Rectal smooth muscle tissue (tissue), 1 donor: ENCODE data around the gene DIP2C.

Source experiments
- H3K27ac ChIP-seq: one replicate; pipeline ENCODE4 v1.7.0; 2013; ENCODE audit warnings: low read depth, low read length, inconsistent platforms
- H3K27me3 ChIP-seq: one replicate; pipeline ENCODE4 v1.7.0; 2013; ENCODE audit warnings: low read length; ENCODE audit not compliant: control insufficient read depth, insufficient read depth
- H3K36me3 ChIP-seq: one replicate; pipeline ENCODE4 v1.7.0; 2013; ENCODE audit warnings: low read length; ENCODE audit not compliant: control insufficient read depth, insufficient read depth
- H3K4me1 ChIP-seq: one replicate; pipeline ENCODE4 v1.7.0; 2013; ENCODE audit warnings: low read length; ENCODE audit not compliant: control insufficient read depth, insufficient read depth
- H3K4me3 ChIP-seq: one replicate; pipeline ENCODE4 v1.7.0; 2013; ENCODE audit warnings: low read length
- H3K9ac ChIP-seq: one replicate; pipeline ENCODE4 v1.7.0; 2013; ENCODE audit warnings: low read length

The DIP2C gene

GRCh38 chr10:621981-622740 lies 67.3 kb downstream of the DIP2C start:
- no peaks in the 10 kb centered on the region for H3K36me3 ChIP-seq
- H3K4me3 ChIP-seq: no peak overlapping the region
- H3K4me1 ChIP-seq: peaks cover 45% of the 10 kb centered on the region
- H3K27ac ChIP-seq: peak overlapping the region; percentile 90
- H3K9ac ChIP-seq: no peak overlapping the region
- no peaks in the 10 kb centered on the region for H3K27me3 ChIP-seq

DNA sequence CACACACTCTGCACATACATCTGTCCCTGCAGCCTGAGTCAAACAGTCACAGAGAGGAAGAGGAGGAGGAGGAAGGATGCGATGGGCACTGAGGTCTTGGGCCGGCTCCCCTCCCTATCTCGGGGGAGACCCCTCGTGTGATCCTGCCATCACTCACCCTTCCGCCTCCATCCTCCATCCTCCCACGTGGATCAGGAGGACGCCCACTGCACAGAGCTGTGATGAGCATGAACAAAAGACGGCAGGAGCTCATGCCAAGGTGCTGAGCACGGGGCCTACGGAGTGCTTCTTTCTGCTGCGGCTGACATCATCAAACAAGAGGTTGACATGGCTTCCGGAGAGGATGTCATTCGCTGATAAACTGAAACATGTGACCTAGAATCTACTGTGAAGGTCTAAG lies 68.0 kb downstream of the DIP2C start:
- H3K36me3 ChIP-seq: no peaks in the 10 kb centered on the region
- H3K27me3 ChIP-seq: no peaks in the 10 kb centered on the region
- H3K4me1 ChIP-seq: peaks cover 47% of the 10 kb centered on the region
- H3K27ac ChIP-seq: peak overlapping the region; percentile 46
- H3K4me3 ChIP-seq: no peak overlapping the region
- H3K9ac ChIP-seq: no peak overlapping the region

DNA sequence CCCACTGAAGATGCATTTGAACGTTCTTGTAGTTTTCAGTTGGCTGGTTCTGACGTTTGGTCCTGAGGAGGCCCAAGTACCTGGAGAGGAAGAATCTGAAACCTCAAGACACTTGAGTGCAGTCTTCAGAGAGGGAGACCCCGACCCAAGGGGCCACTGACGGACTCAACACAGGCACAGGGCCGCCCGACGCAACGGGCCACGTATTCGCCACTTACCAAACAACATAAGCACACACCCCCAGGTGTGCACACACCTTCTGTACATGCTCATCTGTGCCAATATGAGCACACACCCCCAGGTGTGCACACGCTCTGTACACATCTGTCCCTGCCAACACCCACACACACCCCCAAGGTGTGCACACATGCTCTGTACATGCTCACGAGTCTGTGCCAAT lies 68.5 kb downstream of the DIP2C start:
- Histone ChIP-seq H3K27ac (no peak overlapping the region), H3K9ac (no peak overlapping the region), H3K27me3 (no peaks in the 10 kb centered on the region), H3K4me1 (peaks cover 49% of the 10 kb centered on the region), H3K36me3 (no peaks in the 10 kb centered on the region), H3K4me3 (no peak overlapping the region)

DNA sequence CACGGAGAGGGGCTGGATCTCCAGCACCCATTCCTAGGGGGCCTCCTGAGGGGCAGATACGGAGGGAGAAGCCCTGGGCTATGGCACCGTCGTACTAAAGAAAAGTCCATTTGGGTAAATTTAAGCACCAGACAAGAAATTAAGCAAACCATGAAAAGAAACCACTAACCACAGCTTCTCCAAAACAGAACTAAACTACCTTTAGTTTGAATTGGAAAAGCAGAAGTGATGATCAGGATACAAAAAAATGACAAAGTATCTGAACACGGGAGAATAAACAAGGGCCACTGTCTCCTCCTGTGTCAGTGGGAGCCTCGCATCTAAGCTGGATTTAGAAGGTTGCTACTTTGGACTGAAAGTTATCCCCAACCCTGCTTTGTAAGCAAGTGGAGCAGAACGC lies 69.1 kb downstream of the DIP2C start:
- no peak overlapping the region for H3K27ac ChIP-seq
- H3K27me3 ChIP-seq: no peaks in the 10 kb centered on the region
- peaks cover 49% of the 10 kb centered on the region for H3K4me1 ChIP-seq

GRCh38 chr10:619710-620109 lies 69.8 kb downstream of the DIP2C start:
- Histone ChIP-seq H3K4me3 (no peak overlapping the region), H3K27me3 (no peaks in the 10 kb centered on the region), H3K36me3 (no peaks in the 10 kb centered on the region), H3K4me1 (peaks cover 48% of the 10 kb centered on the region), H3K9ac (no peak overlapping the region), H3K27ac (peak overlapping the region; percentile 12)

More for the DNA sequence above, 69.1 kb downstream of the DIP2C start:
- Histone ChIP-seq H3K9ac (no peak overlapping the region), H3K4me3 (no peak overlapping the region), H3K36me3 (no peaks in the 10 kb centered on the region)

- Histone ChIP-seq H3K27ac (no peak overlapping the region), H3K9ac (no peak overlapping the region), H3K27me3 (no peaks in the 10 kb centered on the region), H3K4me1 (peaks cover 50% of the 10 kb centered on the region), H3K4me3 (no peak overlapping the region), H3K36me3 (no peaks in the 10 kb centered on the region)
Measured at GRCh38 chr10:618229-618989, 71.1 kb downstream of the DIP2C start.

DNA sequence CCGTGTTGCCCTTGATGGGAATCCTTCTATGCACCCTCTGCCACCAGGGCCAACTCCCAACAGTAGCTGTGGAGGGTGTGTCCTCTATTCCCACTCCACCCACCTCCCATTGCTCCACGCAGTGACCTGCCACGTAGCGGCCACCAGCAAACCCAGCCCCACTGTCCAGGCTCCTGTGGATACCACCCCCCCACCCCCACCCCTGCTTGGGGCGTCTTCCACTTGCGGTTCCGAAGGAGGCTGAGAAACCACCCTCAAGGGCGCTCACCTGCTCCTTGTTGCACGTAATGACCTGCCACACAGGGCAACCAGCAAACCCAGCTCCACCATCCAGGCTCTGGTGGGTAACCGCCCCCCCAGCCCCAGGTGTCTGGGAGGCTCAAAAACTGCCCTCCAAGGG lies 72.0 kb downstream of the DIP2C start:
- Histone ChIP-seq H3K9ac (no peak overlapping the region), H3K27ac (no peak overlapping the region), H3K4me3 (no peak overlapping the region), H3K4me1 (peaks cover 49% of the 10 kb centered on the region), H3K36me3 (no peaks in the 10 kb centered on the region), H3K27me3 (no peaks in the 10 kb centered on the region)

- no peak overlapping the region for H3K9ac ChIP-seq
- peaks cover 49% of the 10 kb centered on the region for H3K4me1 ChIP-seq
- no peaks in the 10 kb centered on the region for H3K27me3 ChIP-seq
- no peaks in the 10 kb centered on the region for H3K36me3 ChIP-seq
- H3K27ac ChIP-seq: no peak overlapping the region
- H3K4me3 ChIP-seq: no peak overlapping the region
Measured at GRCh38 chr10:615583-616152, 73.8 kb downstream of the DIP2C start.

DNA sequence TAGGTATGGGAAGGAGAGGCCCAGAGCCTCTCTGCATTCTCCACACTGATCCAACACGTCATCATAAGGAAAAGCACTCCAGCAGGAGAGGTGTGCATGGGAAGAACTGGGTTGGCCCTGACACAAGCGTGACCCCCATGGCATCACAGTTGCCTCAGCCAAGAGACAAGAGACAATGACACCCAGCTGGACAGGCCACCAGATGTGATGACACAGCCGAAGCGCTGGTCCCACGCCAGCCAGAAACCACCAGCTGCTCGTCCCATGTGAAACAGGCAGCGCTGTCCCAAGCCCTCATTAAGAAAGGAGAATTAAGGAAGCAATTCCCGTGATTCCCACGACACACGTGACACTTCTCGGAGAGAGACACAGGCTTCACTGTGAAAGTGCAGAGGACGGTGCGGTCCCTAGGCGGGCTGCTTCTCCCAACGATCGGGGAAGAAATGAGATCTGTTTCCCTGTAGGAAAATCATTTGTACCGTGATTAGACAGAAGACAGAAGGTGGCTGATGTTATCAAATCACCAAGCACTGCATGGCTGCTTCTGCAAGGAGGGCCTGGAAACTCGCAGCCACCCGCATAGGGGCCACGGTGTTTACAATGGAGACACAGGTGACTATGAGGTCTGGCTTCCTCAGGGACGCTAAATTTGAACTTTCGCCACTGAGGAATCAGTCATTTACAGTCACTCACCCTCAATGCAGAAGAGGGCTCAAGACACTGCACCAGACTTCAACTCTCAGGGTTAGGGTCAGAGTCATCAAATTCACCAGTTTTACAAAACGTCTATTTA lies 74.5 kb downstream of the DIP2C start:
- no peak overlapping the region for H3K4me3 ChIP-seq
- H3K27ac ChIP-seq: peak overlapping the region; percentile 2
- no peaks in the 10 kb centered on the region for H3K27me3 ChIP-seq
- peaks cover 51% of the 10 kb centered on the region for H3K4me1 ChIP-seq
- no peak overlapping the region for H3K9ac ChIP-seq
- H3K36me3 ChIP-seq: no peaks in the 10 kb centered on the region

DNA sequence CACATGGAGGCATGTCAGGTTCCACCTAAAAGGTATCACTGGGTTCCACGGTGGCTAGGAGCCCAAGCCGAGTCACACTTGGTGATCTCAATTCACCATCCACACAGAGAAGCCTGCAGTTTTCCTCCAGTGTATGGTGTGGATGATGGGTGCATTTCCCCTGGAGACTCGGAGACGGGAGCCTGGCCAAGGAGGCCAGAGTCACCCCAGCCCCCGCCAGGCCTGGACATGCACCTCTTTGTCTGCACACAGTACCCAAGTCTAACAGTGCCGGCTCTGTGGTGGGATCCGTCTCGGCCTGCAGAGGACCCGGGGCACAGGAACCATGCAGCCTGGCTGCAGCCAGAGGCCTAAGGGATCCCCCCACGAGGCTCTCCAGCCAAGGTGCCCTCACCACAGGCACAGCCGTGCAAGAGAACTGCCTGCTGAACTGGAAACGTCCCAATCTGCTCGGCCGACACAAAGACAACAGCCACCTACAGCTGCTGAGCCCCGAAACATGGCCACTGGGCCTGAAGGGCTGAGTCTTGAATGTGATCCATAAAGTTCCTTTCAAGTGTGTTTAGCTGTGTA lies 75.2 kb downstream of the DIP2C start:
- no peak overlapping the region for H3K4me3 ChIP-seq
- no peak overlapping the region for H3K9ac ChIP-seq
- H3K36me3 ChIP-seq: no peaks in the 10 kb centered on the region
- H3K27ac ChIP-seq: peak overlapping the region; percentile 16
- H3K27me3 ChIP-seq: no peaks in the 10 kb centered on the region
- peaks cover 53% of the 10 kb centered on the region for H3K4me1 ChIP-seq

- Histone ChIP-seq H3K36me3 (no peaks in the 10 kb centered on the region), H3K27me3 (no peaks in the 10 kb centered on the region), H3K27ac (peak overlapping the region; percentile 66), H3K4me3 (no peak overlapping the region), H3K9ac (no peak overlapping the region), H3K4me1 (peaks cover 46% of the 10 kb centered on the region)
Measured at GRCh38 chr10:613271-614138, 76.0 kb downstream of the DIP2C start.
